ENCODE results near the gene TDRD9. TPM values are rescaled to one million over a fixed set of nuclear protein-coding genes. Genes with fewer than 3 reads are reported as not detected.

Gene TDRD9
- total and polyA plus RNA-seq, 4 donors, result 1.2 to 2.2 (median 1.7) TPM

DNA sequence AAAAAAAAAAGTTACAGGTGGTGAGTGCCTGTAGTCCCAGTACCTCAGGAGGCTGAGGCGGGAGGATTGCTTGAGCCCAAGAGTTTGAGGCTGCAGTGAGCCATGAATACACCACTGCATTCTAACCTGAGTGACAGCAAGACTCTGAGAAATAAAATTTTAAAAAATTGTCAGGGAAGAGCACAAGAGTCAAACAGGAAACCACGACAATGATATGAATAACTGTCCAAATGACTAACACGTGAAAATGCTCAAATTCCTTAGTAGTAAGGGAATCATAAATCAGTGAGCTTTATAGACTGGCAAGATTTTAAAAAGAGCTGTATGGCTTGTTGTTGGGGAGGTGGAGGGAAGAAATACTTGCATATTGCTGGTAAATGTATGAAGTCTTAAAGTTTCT, 144.3 kb downstream of the TDRD9 start:
- Histone ChIP-seq H3K4me3 (ENCODE audit: low read depth, low read length) (no peak overlapping the region), H3K4me1 (ENCODE audit: control insufficient read depth, insufficient read depth, low read length) (no peaks in the 10 kb centered on the region), H3K9me3 (ENCODE audit: control insufficient read depth, insufficient read depth, low read length) (no peaks in the 10 kb centered on the region), H3K27me3 (ENCODE audit: control insufficient read depth, insufficient read depth, low read length) (peaks cover 2% of the 10 kb centered on the region), H3K27ac (ENCODE audit: low read depth, low read length) (no peak overlapping the region), H3K36me3 (ENCODE audit: control insufficient read depth, insufficient read depth, low read length) (no peaks in the 10 kb centered on the region)
- 96% methylated on average over 2 of the region's 3 CpGs for WGBS (ENCODE audit: insufficient coverage)
- DNase-seq (ENCODE audit: low read depth in 4 of 6, low spot score in 6 of 6), result no peak

DNA sequence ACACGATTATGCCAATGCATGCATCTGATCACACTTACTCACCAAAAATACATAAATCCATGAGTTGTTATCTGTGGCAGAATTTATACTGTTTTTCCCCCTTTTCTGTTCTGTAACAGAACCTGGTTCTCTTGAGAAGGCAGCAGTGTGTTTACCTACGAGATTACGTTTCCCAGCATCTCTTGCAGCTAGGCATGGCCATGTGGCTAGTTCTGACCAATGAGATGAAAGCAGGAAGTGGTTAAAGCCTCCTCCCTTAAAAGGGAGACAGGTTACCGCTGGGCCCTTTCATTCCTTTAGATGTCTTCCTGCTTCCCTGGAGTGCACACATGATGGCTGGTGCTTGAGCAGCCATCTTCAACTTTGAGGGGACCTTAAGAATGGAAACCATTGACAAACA, 145.5 kb downstream of the TDRD9 start:
- no peak for DNase-seq (ENCODE audit: low read depth in 4 of 6, low spot score in 6 of 6)
- Histone ChIP-seq H3K9me3 (ENCODE audit: control insufficient read depth, insufficient read depth, low read length) (no peaks in the 10 kb centered on the region), H3K4me3 (ENCODE audit: low read depth, low read length) (no peak overlapping the region), H3K4me1 (ENCODE audit: control insufficient read depth, insufficient read depth, low read length) (no peaks in the 10 kb centered on the region), H3K27me3 (ENCODE audit: control insufficient read depth, insufficient read depth, low read length) (peaks cover 2% of the 10 kb centered on the region), H3K36me3 (ENCODE audit: control insufficient read depth, insufficient read depth, low read length) (no peaks in the 10 kb centered on the region), H3K27ac (ENCODE audit: low read depth, low read length) (no peak overlapping the region)
- 73% methylated on average over 1 of the region's 4 CpGs for WGBS (ENCODE audit: insufficient coverage)

DNA sequence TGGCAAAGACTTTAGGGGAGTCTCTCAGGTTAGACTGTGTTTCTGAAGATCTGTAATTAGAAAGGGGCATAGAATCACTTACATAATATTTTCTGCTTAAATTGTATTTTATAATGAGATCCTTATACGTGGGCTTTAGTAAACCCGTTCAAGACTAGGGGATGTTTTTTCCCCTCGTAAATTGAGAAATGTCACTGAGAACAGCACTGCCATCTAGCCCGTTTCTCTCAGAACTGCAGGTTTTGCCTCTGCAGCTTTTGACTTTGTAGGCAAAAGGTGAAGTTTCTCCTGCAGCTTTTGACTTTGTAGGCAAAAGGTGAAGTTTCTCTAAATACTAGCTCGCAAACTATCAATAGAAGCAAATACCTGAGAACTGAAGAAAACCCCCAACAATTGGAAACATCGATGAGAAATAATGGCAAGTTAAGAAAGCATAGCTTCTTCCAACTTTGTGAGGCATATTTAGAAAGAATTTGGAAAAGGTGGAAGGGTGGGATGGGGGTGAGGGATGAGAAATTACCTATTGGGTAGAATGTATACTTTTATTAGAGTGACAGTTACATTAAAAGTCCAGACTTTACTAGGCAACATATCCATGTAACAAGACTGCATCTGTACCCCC, 147.4 kb downstream of the TDRD9 start:
- Histone ChIP-seq H3K4me3 (ENCODE audit: low read depth, low read length) (no peak overlapping the region), H3K4me1 (ENCODE audit: control insufficient read depth, insufficient read depth, low read length) (no peaks in the 10 kb centered on the region), H3K27ac (ENCODE audit: low read depth, low read length) (no peak overlapping the region), H3K9me3 (ENCODE audit: control insufficient read depth, insufficient read depth, low read length) (no peaks in the 10 kb centered on the region), H3K36me3 (ENCODE audit: control insufficient read depth, insufficient read depth, low read length) (no peaks in the 10 kb centered on the region), H3K27me3 (ENCODE audit: control insufficient read depth, insufficient read depth, low read length) (peaks cover 2% of the 10 kb centered on the region)
- no CpG with 5 or more reads among the region's 6 CpGs for WGBS (ENCODE audit: insufficient coverage)
- peak in 2 of 6 donors; percentile 49 to 61 for DNase-seq (ENCODE audit: low read depth in 4 of 6, low spot score in 6 of 6)

DNA sequence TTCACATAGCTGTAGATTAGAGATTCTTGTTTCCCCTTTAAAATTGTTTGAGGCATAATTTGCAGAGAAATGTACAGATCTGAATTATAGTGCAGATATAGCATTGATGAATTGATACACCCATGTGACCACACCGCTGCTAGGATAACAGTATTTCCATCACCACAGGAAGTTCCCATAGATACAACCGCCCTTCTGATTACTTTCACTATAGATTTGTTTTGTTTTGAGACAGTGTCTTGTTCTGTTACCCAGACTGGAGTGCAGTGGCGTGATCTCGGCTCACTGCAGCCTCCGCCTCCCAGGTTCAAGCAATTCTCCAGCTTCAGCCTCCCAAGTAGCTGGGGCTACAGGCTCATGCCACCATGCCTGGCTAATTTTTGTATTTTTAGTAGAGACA, 148.5 kb downstream of the TDRD9 start:
- H3K4me3 ChIP-seq (ENCODE audit: low read depth, low read length), result no peak overlapping the region
- no peaks in the 10 kb centered on the region for H3K9me3 ChIP-seq (ENCODE audit: control insufficient read depth, insufficient read depth, low read length)
- H3K4me1 ChIP-seq (ENCODE audit: control insufficient read depth, insufficient read depth, low read length), result no peaks in the 10 kb centered on the region
- DNase-seq (ENCODE audit: low read depth in 4 of 6, low spot score in 6 of 6), result no peak
- H3K27me3 ChIP-seq (ENCODE audit: control insufficient read depth, insufficient read depth, low read length), result peaks cover 2% of the 10 kb centered on the region
- H3K36me3 ChIP-seq (ENCODE audit: control insufficient read depth, insufficient read depth, low read length), result no peaks in the 10 kb centered on the region
- 88% methylated on average over 3 of the region's 5 CpGs for WGBS (ENCODE audit: insufficient coverage)
- no peak overlapping the region for H3K27ac ChIP-seq (ENCODE audit: low read depth, low read length)

DNA sequence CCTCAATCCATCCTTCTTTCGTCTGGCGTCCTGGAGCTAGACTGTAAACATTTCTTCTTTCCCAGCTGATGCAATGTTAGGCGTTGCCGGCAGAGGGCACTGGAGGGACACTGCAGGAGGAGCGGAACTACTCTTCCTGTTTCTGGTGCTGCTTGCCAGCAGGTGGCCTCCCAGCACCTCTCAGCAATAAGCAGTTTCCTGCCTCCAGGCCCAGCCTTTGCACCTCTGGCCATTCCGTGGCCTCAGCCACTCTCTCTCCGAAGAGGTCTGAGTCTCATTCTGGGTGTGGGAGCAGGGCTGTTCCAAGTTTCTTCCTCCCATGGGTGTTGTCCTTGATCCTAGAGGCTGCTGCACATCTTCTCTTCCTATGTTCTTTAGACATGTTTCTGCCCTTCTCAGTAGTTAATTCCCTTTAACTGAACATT, 149.8 kb downstream of the TDRD9 start:
- no peaks in the 10 kb centered on the region for H3K36me3 ChIP-seq (ENCODE audit: control insufficient read depth, insufficient read depth, low read length)
- DNase-seq (ENCODE audit: low read depth in 4 of 6, low spot score in 6 of 6), result peak; percentile 68 to 97 (median 82)
- peaks cover 5% of the 10 kb centered on the region for H3K4me1 ChIP-seq (ENCODE audit: control insufficient read depth, insufficient read depth, low read length)
- no peaks in the 10 kb centered on the region for H3K9me3 ChIP-seq (ENCODE audit: control insufficient read depth, insufficient read depth, low read length)
- no peak overlapping the region for H3K4me3 ChIP-seq (ENCODE audit: low read depth, low read length)
- 2% methylated on average over 7 of the region's 7 CpGs for WGBS (ENCODE audit: insufficient coverage)
- no peak overlapping the region for H3K27ac ChIP-seq (ENCODE audit: low read depth, low read length)
- H3K27me3 ChIP-seq (ENCODE audit: control insufficient read depth, insufficient read depth, low read length), result peaks cover 4% of the 10 kb centered on the region

DNA sequence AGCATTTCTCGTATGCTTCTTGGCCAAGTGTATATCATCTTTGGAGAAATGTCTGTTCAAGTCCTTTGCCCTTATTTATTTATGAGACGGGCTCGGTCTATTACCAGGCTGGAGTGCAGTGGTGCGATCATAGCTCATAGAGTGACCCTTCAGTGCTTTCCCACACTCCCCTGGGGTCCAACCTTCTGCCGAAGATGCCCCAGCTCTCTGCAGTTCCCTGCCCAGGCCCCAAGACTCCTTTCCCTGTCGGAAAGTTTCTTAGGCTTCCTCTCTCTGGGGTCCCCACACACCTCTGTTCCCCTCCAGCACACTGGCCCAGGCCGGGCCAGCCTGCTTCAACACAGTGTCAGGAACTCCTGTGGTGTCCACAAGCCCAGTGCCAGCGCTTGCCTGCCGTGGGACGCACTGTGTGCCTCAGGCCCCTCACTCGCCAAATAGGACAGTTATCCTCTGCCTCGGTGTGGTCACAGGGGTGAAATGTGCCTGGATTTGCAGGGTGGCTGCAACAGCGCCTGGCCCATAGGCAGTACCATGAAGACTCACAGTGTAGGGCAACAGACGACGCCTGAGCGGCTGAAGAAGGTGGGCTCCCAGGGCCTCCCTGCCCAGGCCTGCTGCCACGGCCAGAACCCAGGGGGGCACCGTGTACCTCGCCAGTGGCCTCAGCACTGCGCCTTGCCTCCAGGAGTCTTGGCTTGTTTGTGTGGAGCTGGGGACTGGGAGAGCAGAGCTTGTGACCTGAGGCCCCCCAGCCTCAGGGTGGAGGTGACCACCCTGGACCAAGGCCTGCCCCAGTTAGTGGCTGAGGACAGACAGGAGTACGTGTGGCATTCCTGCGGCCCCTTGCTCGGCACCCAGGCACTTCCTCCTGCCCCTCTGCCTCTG, 152.4 kb downstream of the TDRD9 start:
- H3K27ac ChIP-seq (ENCODE audit: low read depth, low read length), result no peak overlapping the region
- H3K36me3 ChIP-seq (ENCODE audit: control insufficient read depth, insufficient read depth, low read length), result no peaks in the 10 kb centered on the region
- H3K4me3 ChIP-seq (ENCODE audit: low read depth, low read length), result no peak overlapping the region
- peaks cover 8% of the 10 kb centered on the region for H3K4me1 ChIP-seq (ENCODE audit: control insufficient read depth, insufficient read depth, low read length)
- H3K9me3 ChIP-seq (ENCODE audit: control insufficient read depth, insufficient read depth, low read length), result no peaks in the 10 kb centered on the region
- 90% methylated on average over 22 of the region's 23 CpGs for WGBS (ENCODE audit: insufficient coverage)
- peaks cover 19% of the 10 kb centered on the region for H3K27me3 ChIP-seq (ENCODE audit: control insufficient read depth, insufficient read depth, low read length)
- no peak for DNase-seq (ENCODE audit: low read depth in 4 of 6, low spot score in 6 of 6)

DNA sequence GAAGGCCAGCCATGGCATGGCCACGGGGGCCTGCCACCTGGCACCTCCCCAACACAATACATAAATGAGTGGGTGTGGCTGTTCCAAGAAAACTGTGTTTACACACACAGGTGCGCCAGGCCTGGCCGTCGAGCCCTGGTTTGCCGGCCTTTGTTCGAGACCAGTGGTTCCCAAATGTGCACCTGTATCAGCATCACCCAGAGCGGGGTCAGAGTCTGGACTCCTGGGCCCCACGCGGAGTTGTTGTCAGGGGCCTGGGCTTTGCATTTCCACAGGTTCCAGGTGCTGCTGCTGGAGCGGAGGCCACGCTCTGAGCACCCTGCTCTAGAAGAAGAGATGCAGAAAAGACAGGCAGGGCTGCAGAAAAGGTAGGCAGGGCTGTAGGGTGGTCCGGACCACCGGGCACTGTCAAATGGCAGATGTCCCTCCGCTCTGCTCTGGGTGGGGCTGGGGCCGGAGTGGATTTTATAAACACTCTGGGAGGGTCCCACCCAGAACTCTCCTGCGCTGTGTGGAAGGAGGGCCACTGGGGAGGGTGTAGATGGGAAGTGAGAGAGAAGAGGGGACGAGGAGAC, 153.1 kb downstream of the TDRD9 start:
- Histone ChIP-seq H3K4me3 (ENCODE audit: low read depth, low read length) (no peak overlapping the region), H3K27me3 (ENCODE audit: control insufficient read depth, insufficient read depth, low read length) (peaks cover 26% of the 10 kb centered on the region), H3K36me3 (ENCODE audit: control insufficient read depth, insufficient read depth, low read length) (no peaks in the 10 kb centered on the region), H3K27ac (ENCODE audit: low read depth, low read length) (no peak overlapping the region), H3K4me1 (ENCODE audit: control insufficient read depth, insufficient read depth, low read length) (peaks cover 15% of the 10 kb centered on the region), H3K9me3 (ENCODE audit: control insufficient read depth, insufficient read depth, low read length) (no peaks in the 10 kb centered on the region)
- DNase-seq (ENCODE audit: low read depth in 4 of 6, low spot score in 6 of 6), result no peak
- WGBS (ENCODE audit: insufficient coverage), result 89% methylated on average over 17 of the region's 17 CpGs

DNA sequence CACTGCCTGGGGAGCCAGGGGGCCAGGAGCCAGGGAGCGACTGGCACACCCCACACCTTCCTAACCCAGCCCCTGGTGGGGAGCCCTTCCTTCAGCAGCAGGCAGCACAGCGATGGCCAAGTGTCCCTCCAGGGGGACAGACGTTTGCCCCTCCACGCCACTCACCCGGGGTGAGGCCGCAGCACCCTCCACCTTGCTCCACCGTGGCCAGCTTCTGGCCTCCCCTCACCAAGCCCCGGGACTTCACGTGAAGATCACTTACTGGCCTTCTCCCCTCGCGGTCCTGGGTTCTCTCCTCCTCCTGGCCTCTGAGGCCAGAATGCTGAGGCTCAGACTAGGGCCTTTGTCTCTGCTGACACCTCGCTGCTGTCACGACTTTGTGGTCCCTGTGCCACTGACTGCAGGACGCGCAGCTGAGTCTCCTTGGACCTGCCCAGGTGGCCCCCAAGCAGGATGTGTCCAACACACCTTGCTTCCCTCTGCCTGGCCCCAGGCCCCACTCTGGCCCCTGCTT, 153.8 kb downstream of the TDRD9 start:
- peaks cover 22% of the 10 kb centered on the region for H3K4me1 ChIP-seq (ENCODE audit: control insufficient read depth, insufficient read depth, low read length)
- peaks cover 28% of the 10 kb centered on the region for H3K27me3 ChIP-seq (ENCODE audit: control insufficient read depth, insufficient read depth, low read length)
- no peaks in the 10 kb centered on the region for H3K36me3 ChIP-seq (ENCODE audit: control insufficient read depth, insufficient read depth, low read length)
- 87% methylated on average over 15 of the region's 15 CpGs for WGBS (ENCODE audit: insufficient coverage)
- no peaks in the 10 kb centered on the region for H3K9me3 ChIP-seq (ENCODE audit: control insufficient read depth, insufficient read depth, low read length)
- DNase-seq (ENCODE audit: low read depth in 4 of 6, low spot score in 6 of 6), result no peak
- H3K4me3 ChIP-seq (ENCODE audit: low read depth, low read length), result no peak overlapping the region
- H3K27ac ChIP-seq (ENCODE audit: low read depth, low read length), result no peak overlapping the region

DNA sequence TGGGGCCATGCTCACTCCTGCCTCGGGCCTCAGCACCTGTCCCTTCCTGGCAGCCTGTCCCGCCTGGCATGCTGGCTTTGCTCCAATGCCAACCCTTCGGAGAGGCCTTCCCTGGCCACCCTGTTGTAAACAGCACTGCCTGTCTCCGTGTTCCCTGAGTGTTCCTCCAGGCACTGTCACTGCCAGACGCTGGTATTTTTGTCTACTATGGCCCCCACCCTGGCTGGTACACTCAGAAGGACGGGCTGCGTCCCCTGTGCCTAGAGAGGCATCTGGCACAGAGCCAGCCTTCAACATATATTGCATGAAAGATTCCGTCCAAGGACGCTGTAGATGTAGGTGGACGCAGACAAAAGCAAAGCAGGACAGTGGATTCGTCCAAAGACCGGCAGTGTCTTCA, 154.6 kb downstream of the TDRD9 start:
- Histone ChIP-seq H3K4me3 (ENCODE audit: low read depth, low read length) (no peak overlapping the region), H3K27me3 (ENCODE audit: control insufficient read depth, insufficient read depth, low read length) (peaks cover 25% of the 10 kb centered on the region), H3K9me3 (ENCODE audit: control insufficient read depth, insufficient read depth, low read length) (no peaks in the 10 kb centered on the region), H3K27ac (ENCODE audit: low read depth, low read length) (no peak overlapping the region), H3K4me1 (ENCODE audit: control insufficient read depth, insufficient read depth, low read length) (peaks cover 27% of the 10 kb centered on the region), H3K36me3 (ENCODE audit: control insufficient read depth, insufficient read depth, low read length) (no peaks in the 10 kb centered on the region)
- peak in 1 of 6 donors; percentile 16 for DNase-seq (ENCODE audit: low read depth in 4 of 6, low spot score in 6 of 6)
- 50% methylated on average over 11 of the region's 12 CpGs for WGBS (ENCODE audit: insufficient coverage)

Measured in spinal cord (tissue), 10 donors.